Measurements from ENCODE around the gene KRT25.
A peak's percentile ranks its signal among the peaks of the same experiment; 100 is the strongest.

The KRT25 gene, protein sequence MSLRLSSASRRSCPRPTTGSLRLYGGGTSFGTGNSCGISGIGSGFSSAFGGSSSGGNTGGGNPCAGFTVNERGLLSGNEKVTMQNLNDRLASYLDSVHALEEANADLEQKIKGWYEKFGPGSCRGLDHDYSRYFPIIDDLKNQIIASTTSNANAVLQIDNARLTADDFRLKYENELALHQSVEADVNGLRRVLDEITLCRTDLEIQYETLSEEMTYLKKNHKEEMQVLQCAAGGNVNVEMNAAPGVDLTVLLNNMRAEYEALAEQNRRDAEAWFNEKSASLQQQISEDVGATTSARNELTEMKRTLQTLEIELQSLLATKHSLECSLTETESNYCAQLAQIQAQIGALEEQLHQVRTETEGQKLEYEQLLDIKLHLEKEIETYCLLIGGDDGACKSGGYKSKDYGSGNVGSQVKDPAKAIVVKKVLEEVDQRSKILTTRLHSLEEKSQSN

DNA sequence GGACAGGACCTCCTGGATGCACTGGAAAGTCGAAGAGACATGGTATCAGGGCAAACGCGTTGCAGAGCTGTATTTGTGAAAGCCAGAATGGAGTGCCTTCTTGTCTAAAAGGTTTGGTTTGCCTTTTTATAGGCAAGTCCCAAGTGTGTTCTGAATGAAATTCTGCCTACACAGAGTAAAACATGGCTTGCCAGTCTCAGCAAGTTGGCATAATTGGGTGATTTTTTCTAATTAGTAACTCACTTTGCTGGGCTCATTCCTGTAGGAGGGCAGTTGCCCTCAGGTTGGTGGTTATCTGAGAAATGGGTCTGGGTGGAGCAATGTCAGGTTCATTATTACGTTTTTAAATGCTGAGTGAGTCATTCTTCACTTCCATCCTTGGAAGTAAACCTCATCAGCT is at the start of gene KRT25:
TSS of gene KRT25 (minus strand) at position 101 of the 400 bp plus-strand sequence. CDS start at position 41, 60 bp downstream.
- no peak for DNase-seq

DNA sequence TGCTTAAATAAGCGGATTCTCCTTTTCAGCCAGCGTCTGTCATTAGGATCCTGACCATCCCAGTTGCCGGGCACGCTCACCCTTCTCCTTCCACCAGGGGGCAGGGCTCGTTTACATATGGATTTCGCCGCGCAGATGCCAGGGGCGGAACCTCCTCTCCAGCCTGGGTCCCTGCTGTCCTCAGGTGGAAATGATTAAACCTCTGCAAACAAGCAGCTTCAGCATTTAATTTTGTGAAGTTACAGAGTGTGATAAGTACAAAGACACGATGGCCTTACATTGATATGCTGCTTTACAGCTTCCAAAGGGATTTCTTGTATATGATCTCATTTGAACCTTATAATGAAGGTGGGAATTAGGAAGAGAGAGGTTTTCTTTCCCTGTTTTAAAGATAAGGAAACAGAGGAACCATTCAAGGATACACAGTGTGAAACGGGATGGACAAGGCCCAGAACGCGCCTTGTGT is 48.5 kb upstream of the KRT25 start:
- peak; percentile 76 for DNase-seq

DNA sequence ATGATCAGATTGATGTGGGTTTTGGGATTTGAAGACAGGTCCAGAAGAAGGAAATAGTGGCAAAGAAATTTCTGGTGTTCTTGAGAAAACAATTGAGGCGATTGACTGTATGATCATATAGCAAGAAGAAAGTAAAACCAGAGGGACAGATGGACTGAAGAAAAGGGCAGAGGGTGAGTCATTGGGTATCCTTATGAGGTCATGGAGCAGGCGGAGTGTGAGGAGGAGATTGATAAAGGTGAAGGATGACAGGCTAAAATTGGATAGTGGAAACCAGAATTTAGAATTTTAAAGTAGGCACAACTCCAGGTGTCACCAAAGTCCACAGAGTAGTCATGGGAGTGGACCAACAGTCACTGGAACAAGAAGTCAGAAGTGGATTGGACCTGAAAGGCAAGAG is 46.0 kb upstream of the KRT25 start:
- no peak for DNase-seq

DNA sequence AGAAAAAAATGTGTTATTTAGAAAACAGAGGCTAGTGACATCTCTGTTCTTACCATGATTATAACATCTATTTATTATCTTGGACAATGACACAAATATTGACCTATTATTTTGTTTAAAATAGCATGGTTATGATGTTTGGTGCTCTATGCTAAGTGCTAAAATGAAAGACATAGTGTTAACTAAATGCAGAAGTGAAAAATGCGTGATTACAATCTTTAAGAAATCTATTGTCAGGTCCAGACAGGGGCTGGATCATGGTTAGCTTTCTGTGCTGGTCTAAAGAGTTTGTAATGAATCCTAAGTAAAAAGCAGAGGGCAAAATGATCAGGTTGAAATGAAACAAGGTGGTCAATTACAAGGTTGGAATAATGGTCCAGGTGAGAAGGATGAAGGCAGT is 45.2 kb upstream of the KRT25 start:
- DNase-seq, result no peak

DNA sequence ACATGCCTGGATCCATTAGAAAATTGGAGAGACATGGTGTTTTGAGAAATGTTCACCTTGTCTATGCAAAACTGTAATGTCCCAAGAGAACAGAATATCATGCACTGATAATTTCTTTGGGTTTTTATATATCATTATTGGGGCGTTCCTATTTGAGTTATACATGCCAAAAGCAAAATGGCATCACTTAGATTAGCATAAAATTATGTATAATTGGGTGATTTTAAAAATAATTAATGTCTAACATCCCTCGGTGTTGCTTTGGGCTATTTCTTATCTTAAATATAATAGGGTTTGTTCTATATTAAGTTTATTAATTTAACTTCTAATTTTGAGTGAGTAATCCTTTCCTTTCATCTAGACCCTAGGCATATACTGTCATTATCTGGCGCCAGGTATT is 44.7 kb upstream of the KRT25 start, which contains the start of gene KRT28:
TSS of gene KRT28 (minus strand) at position 101 of the 400 bp plus-strand sequence. CDS start at position 35, 66 bp downstream.
- no peak for DNase-seq

DNA sequence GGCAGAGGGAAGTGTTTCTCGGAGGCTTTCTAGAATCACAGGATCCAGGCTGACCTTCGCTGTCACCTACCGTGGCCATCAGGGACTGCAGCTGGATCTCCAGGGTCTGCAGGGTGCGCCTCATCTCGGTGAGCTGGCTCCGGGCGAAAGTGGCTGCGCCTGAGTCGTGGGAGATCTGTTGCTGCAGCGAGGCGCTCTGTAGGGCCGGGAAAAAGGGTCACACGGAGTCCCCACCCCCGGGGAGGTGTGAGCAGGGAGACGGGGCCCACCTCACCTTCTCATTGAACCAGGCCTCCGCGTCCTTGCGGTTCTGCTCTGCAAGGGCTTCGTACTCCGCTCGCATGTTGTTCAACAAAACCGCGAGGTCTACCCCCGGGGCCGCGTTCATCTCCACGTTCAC is 41.7 kb upstream of the KRT25 start:
- no peak for DNase-seq

DNA sequence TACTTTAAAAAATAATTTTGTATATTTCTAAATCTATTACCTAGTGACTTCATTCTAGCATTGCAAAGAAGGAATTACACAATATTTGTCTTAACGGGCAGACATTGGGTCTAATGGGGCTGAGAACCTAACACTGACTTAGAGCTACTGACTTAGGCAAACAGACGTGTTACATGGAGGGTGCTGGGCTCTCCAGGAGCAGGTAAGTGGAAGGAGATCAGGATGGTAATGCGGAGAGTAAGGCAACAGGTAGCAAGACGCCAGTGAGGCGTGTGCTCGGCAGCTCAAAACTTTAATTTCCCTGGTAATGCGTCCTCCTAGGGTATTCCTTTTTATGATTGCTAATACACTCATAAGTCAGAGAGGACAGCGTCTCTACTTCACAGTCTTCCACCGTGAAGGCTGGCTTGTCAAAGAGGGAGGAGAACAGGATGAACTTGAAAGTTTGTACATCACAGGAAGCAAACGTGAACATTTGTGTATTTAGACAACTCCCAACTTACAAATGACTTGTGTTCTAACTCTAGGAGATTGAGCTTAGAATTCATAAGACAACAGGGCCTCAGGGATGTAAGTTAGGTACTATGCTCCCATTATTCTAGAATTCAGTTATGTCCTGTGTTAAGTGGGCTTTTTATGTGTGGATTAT is 40.0 kb upstream of the KRT25 start:
- no peak for DNase-seq

DNA sequence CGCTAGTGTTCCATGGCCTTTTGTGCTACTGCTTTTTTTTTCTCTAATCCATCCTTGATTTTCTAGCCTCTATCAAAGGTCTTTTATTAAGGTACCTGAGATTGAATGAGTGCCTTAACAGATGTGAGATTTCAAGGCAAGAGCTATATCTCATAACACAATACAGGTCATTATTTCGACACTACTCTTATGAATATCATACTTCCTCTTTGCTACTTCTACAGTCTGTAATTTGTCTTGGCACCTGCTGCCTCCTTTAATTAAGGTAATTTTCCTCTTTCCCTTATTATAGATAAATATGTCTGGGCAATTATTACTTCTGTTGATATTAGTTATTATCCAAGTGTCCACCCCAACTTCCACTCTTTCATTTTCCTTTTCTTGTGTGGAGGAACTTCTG is 39.3 kb upstream of the KRT25 start:
- no peak for DNase-seq

DNA sequence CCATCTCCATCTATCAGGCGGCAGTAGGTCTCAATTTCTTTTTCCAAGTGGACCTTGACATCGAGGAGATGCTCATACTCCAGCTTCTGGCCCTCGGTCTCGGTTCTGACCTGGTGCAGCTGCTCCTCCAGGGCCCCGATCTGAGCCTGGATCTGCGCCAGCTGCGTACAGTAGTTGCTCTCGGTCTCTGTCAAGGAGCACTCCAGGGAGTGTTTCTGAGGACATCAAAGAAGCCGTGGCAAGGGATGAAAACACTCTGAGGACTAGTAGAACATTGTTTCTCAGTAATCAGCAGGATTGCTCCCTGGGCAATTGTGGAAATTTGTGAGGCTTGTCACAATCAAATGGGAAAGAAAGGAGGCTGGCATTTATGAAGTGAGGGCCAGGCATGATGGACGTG is 38.7 kb upstream of the KRT25 start:
- no peak for DNase-seq

DNA sequence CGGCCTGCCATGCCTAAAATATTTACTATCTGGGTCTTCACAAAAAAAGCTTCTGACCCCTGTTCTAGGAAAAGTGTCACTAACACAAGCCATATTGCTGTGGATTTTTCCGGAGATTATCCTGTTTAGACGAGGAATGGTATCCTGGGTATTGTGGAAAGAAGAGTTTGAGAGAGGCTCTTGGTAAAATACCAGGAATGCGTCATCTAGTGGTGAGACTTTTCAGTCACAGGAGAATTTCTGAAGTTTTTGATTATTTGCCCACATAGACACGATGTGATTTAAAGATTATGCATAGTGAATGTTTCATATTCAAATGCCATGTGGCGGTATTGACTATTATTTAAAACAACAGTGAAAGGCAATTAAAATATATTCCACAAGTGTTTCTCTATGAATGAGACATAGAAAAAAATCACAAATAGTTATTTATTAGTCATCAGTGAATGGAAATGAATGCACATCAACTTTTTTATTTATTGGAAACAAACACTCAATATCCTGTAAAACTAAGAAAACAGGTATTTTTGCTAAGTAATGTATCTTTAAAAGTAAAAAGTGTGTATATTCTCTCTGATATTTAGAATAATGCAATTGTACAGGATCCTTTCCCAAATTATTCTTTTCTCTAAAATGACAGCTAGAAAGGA is 36.8 kb upstream of the KRT25 start:
- DNase-seq, result no peak

DNA sequence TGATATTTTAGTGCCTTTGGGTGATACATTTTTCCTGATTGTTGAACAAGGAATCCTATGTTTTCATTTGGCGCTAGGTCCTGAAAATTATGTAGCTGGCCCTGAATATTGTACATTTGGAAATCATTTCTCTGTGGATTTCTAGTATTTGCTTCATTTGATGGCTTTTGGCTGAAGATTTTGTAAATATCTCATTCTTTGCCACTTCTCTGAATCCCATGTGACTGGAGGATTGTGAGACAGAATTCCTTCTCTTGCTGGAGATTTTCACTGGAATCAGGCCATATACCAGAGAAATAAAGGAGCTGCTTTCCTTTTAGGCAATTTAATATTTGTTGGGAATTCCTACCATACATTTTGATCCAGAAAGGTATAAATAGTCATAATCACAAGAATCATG is 36.0 kb upstream of the KRT25 start:
- DNase-seq, result no peak

DNA sequence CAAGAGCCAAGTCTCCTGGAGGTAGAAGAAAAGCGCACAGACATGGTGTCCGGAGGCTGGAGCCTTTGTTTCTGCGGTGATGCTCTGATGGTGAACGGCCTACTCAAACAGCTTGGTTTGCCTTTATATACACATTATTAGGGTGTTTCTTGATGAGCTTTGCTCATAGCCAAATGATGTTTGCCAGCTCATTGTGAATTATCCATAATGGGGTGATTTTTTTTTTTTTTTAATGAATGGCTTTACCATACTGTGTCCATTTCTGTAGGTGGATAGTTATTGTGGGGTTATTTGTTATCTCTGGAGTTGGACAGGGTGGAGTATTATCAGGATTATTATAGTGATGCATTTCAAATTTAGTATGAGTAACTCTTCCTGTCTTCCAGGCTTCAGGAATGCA is 27.3 kb upstream of the KRT25 start, which contains the start of gene KRT27:
TSS of gene KRT27 (minus strand) at position 101 of the 400 bp plus-strand sequence. CDS start at position 44, 57 bp downstream.
- DNase-seq, result no peak

DNA sequence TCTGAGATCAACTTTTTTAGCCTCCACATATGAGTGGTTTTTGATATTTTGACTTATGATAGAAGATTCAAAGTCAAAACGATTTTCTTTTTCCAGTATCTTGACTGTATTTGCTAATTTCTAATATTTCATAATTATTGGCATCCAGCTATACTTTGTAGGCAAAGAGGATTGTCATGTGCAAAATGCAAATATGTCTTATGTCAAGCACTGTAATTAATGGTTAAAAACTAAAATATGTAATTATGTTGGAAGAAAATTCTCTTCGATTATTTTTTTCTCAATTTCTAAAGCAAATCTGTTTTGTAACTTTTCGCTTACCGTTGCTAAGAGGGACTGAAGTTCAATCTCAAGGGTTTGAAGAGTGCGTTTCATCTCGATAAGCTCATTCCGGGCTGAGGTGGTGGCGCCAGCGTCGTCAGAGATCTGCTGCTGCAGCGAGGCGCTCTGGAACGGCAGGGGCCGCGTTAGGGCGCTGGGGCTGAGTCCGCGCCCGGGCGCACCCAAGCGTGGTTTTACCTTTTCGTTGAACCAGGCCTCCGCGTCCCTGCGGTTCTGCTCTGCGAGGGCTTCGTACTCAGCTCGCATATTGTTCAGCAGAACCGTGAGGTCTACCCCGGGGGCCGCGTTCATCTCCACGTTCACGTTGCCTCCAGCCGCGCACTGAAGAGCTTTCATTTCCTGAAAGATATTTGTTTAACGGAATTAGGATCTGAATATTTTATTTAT is 24.2 kb upstream of the KRT25 start:
- no peak for DNase-seq

DNA sequence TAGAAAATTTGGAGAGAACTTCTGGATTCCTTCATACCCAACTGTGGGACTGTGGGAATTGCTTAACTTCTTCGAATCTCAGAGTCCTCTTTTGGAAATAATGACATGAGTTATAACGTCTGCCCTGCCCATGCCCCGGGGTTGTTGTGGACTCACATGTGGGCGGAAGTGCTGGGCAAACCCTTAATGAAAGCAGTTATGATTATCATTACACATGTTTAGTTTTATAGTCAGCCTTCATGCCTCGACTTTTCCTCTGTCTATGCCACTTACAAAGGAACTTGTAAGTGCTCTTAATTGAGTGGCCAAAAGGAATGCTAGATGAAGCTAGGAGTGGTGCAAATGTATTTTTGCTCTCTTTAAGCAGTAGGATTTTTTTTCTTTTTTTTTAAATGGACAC is 23.3 kb upstream of the KRT25 start:
- DNase-seq, result no peak

DNA sequence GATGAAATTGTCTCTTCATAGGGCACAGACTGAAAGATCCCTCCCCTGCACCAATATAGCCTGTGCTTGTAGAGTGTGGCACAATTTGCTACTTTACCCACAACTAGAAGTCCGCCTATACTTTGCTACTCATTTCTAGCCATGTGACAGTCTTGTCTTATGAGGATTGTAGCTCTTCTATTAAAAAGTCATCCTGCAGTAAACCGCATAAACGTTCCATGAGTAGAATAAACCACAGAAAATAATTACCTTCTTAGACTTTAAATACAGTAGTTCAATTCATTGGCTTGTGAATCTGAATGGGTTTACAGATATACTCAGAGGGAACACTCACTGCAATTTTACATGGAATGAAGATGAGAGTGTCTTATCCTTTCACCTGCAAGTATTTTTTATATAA is 22.8 kb upstream of the KRT25 start:
- no peak for DNase-seq

DNA sequence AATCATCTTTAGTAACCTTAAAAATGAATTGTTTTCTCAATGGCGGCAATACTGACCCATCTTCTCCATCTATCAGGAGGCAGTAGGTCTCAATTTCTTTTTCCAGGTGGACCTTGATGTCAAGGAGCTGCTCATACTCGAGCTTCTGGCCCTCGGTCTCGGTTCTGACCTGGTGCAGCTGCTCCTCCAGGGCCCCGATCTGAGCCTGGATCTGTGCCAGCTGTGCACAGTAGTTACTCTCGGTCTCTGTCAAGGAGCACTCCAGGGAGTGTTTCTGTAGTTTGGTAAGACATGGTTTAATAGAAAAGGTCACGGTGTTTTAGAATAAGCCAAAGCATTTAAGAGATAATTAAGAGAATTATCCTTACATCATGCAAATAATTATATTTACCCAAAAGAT is 22.3 kb upstream of the KRT25 start:
- DNase-seq, result no peak

DNA sequence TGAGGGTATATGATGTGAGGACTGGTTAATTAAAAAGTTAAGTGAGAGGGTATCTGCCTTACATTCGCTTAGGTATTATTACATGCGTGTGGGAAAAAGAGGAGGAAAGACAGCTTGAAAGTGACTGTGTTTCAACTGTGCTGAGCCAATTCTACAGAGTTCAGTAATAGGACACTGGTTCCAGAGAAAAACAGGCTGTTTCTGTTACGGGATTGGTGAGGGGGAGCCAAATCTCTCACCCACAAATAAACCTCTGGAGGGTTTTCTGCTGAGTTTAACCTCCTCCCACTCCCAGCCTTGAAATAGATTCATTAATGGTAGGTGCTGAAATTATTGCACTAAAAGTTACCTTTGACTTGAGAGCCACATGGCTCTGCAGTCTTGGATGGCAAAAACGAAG is 20.8 kb upstream of the KRT25 start:
- DNase-seq, result no peak

DNA sequence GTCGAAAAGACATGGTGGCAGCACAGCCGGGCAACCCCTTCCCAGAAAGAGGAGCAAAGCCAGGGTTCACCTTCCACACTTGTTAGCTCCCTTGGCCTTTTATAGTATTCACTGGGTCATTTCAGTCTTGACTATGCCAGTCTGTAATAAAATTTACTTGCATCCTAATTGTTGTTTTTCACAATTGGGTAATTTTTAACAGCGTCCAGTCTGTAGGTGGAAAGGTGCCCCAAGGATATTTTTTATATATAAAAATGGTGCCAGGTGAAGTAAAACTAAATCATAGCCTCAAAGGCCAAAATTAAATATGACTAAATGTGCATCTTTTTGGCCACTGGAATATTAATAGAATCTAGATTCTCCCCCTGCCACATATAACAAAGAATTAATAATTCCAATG is 17.0 kb upstream of the KRT25 start, which contains the start of gene KRT26:
TSS of gene KRT26 (minus strand) at position 101 of the 400 bp plus-strand sequence. CDS start at position 13, 88 bp downstream.
- no peak for DNase-seq

DNA sequence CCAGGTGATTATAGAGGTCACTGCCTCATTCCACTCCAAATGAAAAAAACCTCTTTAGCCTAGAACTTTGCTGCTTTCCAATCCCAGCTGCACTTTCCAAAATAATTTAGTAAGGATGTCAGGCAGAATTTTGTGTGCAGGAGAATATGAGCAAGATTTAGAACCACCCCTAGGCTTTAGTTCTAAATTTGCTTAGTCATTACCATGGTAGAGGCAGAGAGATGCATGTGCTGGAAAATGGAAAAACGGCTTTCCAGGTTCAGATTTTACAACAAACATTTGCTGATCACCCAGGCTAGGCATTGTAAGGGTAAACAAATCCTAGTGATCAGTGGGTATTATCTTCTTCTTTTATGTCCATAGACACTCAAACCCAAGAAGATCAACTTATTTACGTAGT is 10.5 kb upstream of the KRT25 start:
- no peak for DNase-seq

DNA sequence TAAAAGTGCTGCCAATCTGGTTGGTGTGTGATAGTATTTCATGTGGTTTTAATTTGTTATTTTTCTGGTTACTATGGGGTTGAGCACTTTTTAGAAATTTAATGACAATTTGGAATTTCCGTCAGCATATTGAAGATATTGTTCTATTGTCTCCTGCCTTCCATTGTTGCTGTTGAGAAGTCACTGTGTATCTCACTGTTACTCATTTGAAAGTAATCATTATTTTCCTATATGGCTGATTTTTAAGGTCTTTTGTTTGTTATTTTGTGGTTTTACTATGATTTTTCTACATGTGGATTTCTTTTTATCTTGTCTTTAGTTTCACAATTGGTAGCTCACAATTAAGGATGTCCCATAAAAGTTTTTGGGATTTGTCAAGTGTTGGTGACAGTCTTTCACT is 8.6 kb upstream of the KRT25 start:
- no peak for DNase-seq

DNA sequence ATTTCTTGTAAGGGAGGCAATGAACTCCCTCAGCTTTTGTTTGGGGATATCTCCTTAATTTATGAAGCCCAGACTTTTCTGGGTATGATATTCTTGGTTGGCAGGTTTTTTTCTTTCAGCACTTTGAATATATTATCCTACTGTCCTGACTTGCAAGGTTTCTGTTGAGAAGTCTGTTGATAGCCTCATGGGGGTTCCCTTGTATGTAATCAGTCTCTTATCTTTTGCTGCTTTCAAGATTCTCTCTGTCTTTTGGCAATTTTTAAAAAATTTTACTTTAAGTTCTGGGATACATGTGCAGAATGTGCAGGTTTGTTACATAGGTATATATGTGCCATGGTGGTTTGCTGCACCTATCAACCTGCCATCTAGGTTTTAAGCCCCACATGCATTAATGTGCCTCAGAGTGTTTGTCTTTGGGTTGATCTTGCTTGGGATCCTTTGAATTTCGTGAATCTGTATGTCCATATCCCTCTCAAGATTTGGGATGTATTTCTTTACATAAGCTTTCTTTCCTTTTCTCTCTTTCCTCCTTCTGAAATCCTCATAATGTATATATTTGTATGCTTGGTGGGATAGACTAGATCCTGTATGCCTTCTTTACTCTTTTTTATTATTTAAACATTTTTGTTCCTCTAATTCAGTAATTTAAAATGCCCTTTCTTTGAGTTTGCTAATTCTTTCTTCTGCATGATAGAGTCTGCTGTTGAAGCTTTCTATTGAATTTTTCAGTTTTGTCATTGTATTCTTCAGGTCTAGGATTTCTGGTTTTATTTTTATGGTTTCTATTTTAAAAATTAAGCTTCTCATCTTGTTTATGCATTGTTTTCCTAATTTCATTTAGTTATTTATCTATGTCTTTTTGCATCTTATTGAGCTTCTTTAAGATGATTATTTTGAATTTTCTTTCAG is 5.2 kb upstream of the KRT25 start:
- DNase-seq, result no peak

DNA sequence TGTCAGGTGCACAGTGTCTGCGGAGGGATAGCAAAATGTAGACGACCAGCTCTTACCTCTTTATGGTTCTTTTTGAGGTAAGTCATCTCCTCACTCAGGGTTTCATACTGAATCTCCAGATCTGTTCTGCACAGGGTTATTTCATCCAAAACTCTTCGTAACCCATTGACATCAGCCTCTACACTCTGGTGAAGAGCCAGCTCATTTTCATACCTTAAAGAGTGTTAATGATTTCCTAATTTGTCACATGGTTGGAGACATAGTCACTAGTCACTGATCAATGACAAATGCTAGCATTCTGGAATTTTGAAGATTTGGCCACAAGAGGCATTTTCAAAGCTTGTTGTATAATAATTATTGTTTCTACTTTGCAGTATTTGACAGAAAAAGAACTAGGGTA is 1.3 kb downstream of the KRT25 start:
- DNase-seq, result no peak

Measured in femur (tissue), 1 donor.